ENCODE data around the gene ZBTB2.

Gene ZBTB2

GRCh38 chr6:151399679-151400078, 8.3 kb upstream of the ZBTB2 start:
- Histone ChIP-seq H3K27me3 (ENCODE audit: control insufficient read depth, insufficient read depth, low read length) (no peaks in the 10 kb centered on the region), H3K4me3 (ENCODE audit: low read length) (no peak overlapping the region), H3K36me3 (ENCODE audit: control insufficient read depth, low read depth, low read length) (peaks cover 16% of the 10 kb centered on the region), H3K9ac (ENCODE audit: low read length) (peak overlapping the region; percentile 9), H3K9me3 (ENCODE audit: control insufficient read depth, low read depth, low read length) (no peaks in the 10 kb centered on the region), H3K27ac (ENCODE audit: low read length) (no peak overlapping the region), H3K4me1 (ENCODE audit: control insufficient read depth, low read depth, low read length) (no peaks in the 10 kb centered on the region)

GRCh38 chr6:151393410-151393809, 2.1 kb upstream of the ZBTB2 start:
- peak overlapping the region; percentile 86 for H3K4me3 ChIP-seq (ENCODE audit: low read length)
- peaks cover 16% of the 10 kb centered on the region for H3K4me1 ChIP-seq (ENCODE audit: control insufficient read depth, low read depth, low read length)
- peaks cover 8% of the 10 kb centered on the region for H3K36me3 ChIP-seq (ENCODE audit: control insufficient read depth, low read depth, low read length)
- peak overlapping the region; percentile 75 for H3K9ac ChIP-seq (ENCODE audit: low read length)
- no peaks in the 10 kb centered on the region for H3K9me3 ChIP-seq (ENCODE audit: control insufficient read depth, low read depth, low read length)
- H3K27ac ChIP-seq (ENCODE audit: low read length): no peak overlapping the region
- no peaks in the 10 kb centered on the region for H3K27me3 ChIP-seq (ENCODE audit: control insufficient read depth, insufficient read depth, low read length)

GRCh38 chr6:151392427-151392826, 1.1 kb upstream of the ZBTB2 start:
- Histone ChIP-seq H3K4me1 (ENCODE audit: control insufficient read depth, low read depth, low read length) (peaks cover 16% of the 10 kb centered on the region), H3K9me3 (ENCODE audit: control insufficient read depth, low read depth, low read length) (no peaks in the 10 kb centered on the region), H3K27me3 (ENCODE audit: control insufficient read depth, insufficient read depth, low read length) (no peaks in the 10 kb centered on the region), H3K27ac (ENCODE audit: low read length) (peak overlapping the region; percentile 77), H3K36me3 (ENCODE audit: control insufficient read depth, low read depth, low read length) (peaks cover 8% of the 10 kb centered on the region), H3K4me3 (ENCODE audit: low read length) (peak overlapping the region; percentile 86), H3K9ac (ENCODE audit: low read length) (peak overlapping the region; percentile 75)

- Histone ChIP-seq H3K27me3 (ENCODE audit: control insufficient read depth, insufficient read depth, low read length) (no peaks in the 10 kb centered on the region), H3K4me1 (ENCODE audit: control insufficient read depth, low read depth, low read length) (peaks cover 16% of the 10 kb centered on the region)
These were observed 398 bp downstream of the ZBTB2 start for GRCh38 chr6:151390851-151391470.

GRCh38 chr6:151390276-151390850, 996 bp downstream of the ZBTB2 start:
- Histone ChIP-seq H3K4me3 (ENCODE audit: low read length) (peak overlapping the region; percentile 69), H3K4me1 (ENCODE audit: control insufficient read depth, low read depth, low read length) (peaks cover 16% of the 10 kb centered on the region), H3K27me3 (ENCODE audit: control insufficient read depth, insufficient read depth, low read length) (no peaks in the 10 kb centered on the region), H3K36me3 (ENCODE audit: control insufficient read depth, low read depth, low read length) (peaks cover 12% of the 10 kb centered on the region), H3K9me3 (ENCODE audit: control insufficient read depth, low read depth, low read length) (no peaks in the 10 kb centered on the region), H3K9ac (ENCODE audit: low read length) (peak overlapping the region; percentile 98), H3K27ac (ENCODE audit: low read length) (no peak overlapping the region)

More at GRCh38 chr6:151390851-151391470, 398 bp downstream of the ZBTB2 start:
- Histone ChIP-seq H3K9me3 (ENCODE audit: control insufficient read depth, low read depth, low read length) (no peaks in the 10 kb centered on the region), H3K4me3 (ENCODE audit: low read length) (peak overlapping the region; percentile 69), H3K9ac (ENCODE audit: low read length) (peak overlapping the region; percentile 91), H3K27ac (ENCODE audit: low read length) (no peak overlapping the region), H3K36me3 (ENCODE audit: control insufficient read depth, low read depth, low read length) (peaks cover 12% of the 10 kb centered on the region)

GRCh38 chr6:151389618-151390275, 1.6 kb downstream of the ZBTB2 start:
- H3K9ac ChIP-seq (ENCODE audit: low read length): peak overlapping the region; percentile 98
- H3K4me1 ChIP-seq (ENCODE audit: control insufficient read depth, low read depth, low read length): peaks cover 16% of the 10 kb centered on the region
- H3K27me3 ChIP-seq (ENCODE audit: control insufficient read depth, insufficient read depth, low read length): no peaks in the 10 kb centered on the region
- H3K36me3 ChIP-seq (ENCODE audit: control insufficient read depth, low read depth, low read length): peaks cover 12% of the 10 kb centered on the region
- H3K9me3 ChIP-seq (ENCODE audit: control insufficient read depth, low read depth, low read length): no peaks in the 10 kb centered on the region
- H3K27ac ChIP-seq (ENCODE audit: low read length): peak overlapping the region; percentile 86
- H3K4me3 ChIP-seq (ENCODE audit: low read length): peak overlapping the region; percentile 93

GRCh38 chr6:151388997-151389617, 2.3 kb downstream of the ZBTB2 start:
- peak overlapping the region; percentile 93 for H3K4me3 ChIP-seq (ENCODE audit: low read length)
- no peaks in the 10 kb centered on the region for H3K9me3 ChIP-seq (ENCODE audit: control insufficient read depth, low read depth, low read length)
- peaks cover 16% of the 10 kb centered on the region for H3K4me1 ChIP-seq (ENCODE audit: control insufficient read depth, low read depth, low read length)
- no peaks in the 10 kb centered on the region for H3K27me3 ChIP-seq (ENCODE audit: control insufficient read depth, insufficient read depth, low read length)
- peaks cover 12% of the 10 kb centered on the region for H3K36me3 ChIP-seq (ENCODE audit: control insufficient read depth, low read depth, low read length)
- H3K9ac ChIP-seq (ENCODE audit: low read length): peak overlapping the region; percentile 98
- H3K27ac ChIP-seq (ENCODE audit: low read length): peak overlapping the region; percentile 86

- Histone ChIP-seq H3K27me3 (ENCODE audit: control insufficient read depth, insufficient read depth, low read length) (no peaks in the 10 kb centered on the region), H3K9ac (ENCODE audit: low read length) (no peak overlapping the region), H3K4me3 (ENCODE audit: low read length) (no peak overlapping the region), H3K36me3 (ENCODE audit: control insufficient read depth, low read depth, low read length) (peaks cover 7% of the 10 kb centered on the region), H3K27ac (ENCODE audit: low read length) (no peak overlapping the region), H3K4me1 (ENCODE audit: control insufficient read depth, low read depth, low read length) (peaks cover 9% of the 10 kb centered on the region), H3K9me3 (ENCODE audit: control insufficient read depth, low read depth, low read length) (no peaks in the 10 kb centered on the region)
These were observed 3.1 kb downstream of the ZBTB2 start for GRCh38 chr6:151388236-151388635.

- H3K4me3 ChIP-seq (ENCODE audit: low read length): no peak overlapping the region
- H3K27me3 ChIP-seq (ENCODE audit: control insufficient read depth, insufficient read depth, low read length): no peaks in the 10 kb centered on the region
- H3K9ac ChIP-seq (ENCODE audit: low read length): no peak overlapping the region
- peaks cover under 1% of the 10 kb centered on the region for H3K4me1 ChIP-seq (ENCODE audit: control insufficient read depth, low read depth, low read length)
- peaks cover 7% of the 10 kb centered on the region for H3K36me3 ChIP-seq (ENCODE audit: control insufficient read depth, low read depth, low read length)
- H3K27ac ChIP-seq (ENCODE audit: low read length): no peak overlapping the region
- H3K9me3 ChIP-seq (ENCODE audit: control insufficient read depth, low read depth, low read length): no peaks in the 10 kb centered on the region
These were observed 4.0 kb downstream of the ZBTB2 start for GRCh38 chr6:151387175-151387970.

- H3K27ac ChIP-seq (ENCODE audit: low read length): no peak overlapping the region
These were observed 6.2 kb downstream of the ZBTB2 start for GRCh38 chr6:151385177-151385576.

GRCh38 chr6:151384151-151384550, 7.2 kb downstream of the ZBTB2 start:
- Histone ChIP-seq H3K27me3 (ENCODE audit: control insufficient read depth, insufficient read depth, low read length) (no peaks in the 10 kb centered on the region), H3K27ac (ENCODE audit: low read length) (no peak overlapping the region), H3K4me1 (ENCODE audit: control insufficient read depth, low read depth, low read length) (peaks cover 7% of the 10 kb centered on the region), H3K9me3 (ENCODE audit: control insufficient read depth, low read depth, low read length) (no peaks in the 10 kb centered on the region), H3K9ac (ENCODE audit: low read length) (no peak overlapping the region), H3K4me3 (ENCODE audit: low read length) (no peak overlapping the region), H3K36me3 (ENCODE audit: control insufficient read depth, low read depth, low read length) (peaks cover 7% of the 10 kb centered on the region)

More at GRCh38 chr6:151385177-151385576, 6.2 kb downstream of the ZBTB2 start:
- Histone ChIP-seq H3K4me3 (ENCODE audit: low read length) (no peak overlapping the region), H3K36me3 (ENCODE audit: control insufficient read depth, low read depth, low read length) (peaks cover 7% of the 10 kb centered on the region), H3K27me3 (ENCODE audit: control insufficient read depth, insufficient read depth, low read length) (no peaks in the 10 kb centered on the region), H3K4me1 (ENCODE audit: control insufficient read depth, low read depth, low read length) (peaks cover 6% of the 10 kb centered on the region), H3K9ac (ENCODE audit: low read length) (no peak overlapping the region), H3K9me3 (ENCODE audit: control insufficient read depth, low read depth, low read length) (no peaks in the 10 kb centered on the region)

Data from iPS-18a (cell line).